ENCODE data around the gene BEX3.

- TF ChIP-seq EZH2phosphoT487 (IDR thresholded peaks at IDR 0.05; ENCODE audit: borderline replicate concordance, low read depth, low read length) = no peak
- no peak for TF ChIP-seq CTCF (conservative IDR thresholded peaks at IDR 0.05; ENCODE audit: low read length)
Measured at GRCh38 chrX:103415528-103415927, 39.2 kb downstream of the BEX3 start.
